NCI-H446 treated with DMSO at 0.1 percent for 48 hours (cell line): Measurements from ENCODE around the gene ZBTB20.

Source experiments
- DNase-seq: peaks from one replicate; lab custom pipeline; 2025; lab: John Stamatoyannopoulos, UW

Gene ZBTB20

DNA sequence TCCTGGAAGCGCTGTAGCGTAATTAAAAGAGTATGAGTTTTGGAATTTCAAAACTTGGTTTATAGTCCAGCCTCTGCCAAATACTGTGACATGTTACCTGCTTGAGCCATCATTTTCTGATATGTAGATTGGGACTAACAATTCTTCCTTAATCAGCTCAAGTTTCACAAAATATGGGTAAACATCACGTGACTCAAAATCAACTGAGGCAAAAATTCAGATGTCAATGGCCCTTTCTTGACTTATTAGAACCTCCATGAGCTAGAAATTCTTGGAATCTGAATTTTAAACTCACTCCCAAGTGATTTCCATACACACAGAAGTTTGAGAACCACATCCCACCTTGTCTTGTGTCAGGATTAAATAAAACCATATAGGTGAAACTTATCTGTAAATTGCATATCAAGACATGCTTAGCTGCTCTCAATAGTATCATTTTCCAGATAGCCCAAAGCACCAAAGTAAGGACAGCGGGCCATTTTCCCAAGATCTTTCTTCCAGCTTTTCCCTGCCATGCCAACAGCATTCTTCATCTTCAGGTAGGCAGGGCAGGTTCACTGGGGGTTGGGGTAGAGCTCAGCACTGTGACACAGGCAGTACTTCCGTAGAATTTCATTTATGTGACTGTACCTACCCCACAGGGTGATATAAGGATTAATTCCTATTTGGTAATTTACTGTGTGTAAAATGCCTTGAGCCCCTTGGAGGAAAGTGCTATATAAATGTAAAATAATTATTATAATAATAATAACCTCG lies 474.2 kb downstream of the ZBTB20 start:
- DNase-seq, result no peak

DNA sequence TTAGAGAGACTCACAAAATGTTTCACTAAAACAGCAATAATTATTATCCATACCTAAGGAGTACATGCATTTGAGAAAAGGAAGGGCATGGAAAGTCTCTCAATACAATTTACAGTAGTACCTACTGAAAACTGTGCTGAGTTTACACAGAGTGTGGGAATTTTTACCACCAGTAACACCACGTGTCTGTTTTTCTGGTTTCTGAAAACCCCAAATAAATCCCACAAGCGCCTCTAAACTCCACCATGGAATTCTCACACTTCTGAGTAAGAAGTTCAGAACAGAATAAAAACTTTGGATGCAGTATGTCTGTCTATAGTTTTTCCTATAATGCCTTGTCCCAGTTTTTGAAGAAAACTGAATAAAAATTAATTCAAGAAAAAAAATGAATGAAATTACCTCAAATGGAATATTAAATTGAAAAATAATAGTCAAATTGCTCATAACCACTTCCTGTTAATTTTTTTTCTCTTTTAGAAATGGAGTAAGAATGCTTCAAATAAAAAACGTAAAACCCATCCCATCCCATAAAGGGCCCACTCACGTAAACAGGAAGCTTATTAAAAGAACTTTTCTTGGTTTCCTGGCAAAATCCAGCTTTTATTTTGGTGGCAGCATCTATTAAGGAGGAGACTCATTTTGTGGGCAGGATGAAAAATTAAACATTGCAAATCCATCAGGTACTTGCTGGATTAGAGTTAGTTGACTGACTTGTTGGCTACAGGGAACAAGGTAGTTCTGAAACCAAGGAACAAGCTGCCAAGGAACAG lies 475.2 kb downstream of the ZBTB20 start:
- DNase-seq, result no peak

- DNase-seq, result no peak
Measured at GRCh38 chr3:114669614-114670013, 477.5 kb downstream of the ZBTB20 start.

GRCh38 chr3:114668099-114668498 lies 479.0 kb downstream of the ZBTB20 start:
- no peak for DNase-seq

GRCh38 chr3:114666623-114667022 lies 480.5 kb downstream of the ZBTB20 start:
- DNase-seq, result no peak

GRCh38 chr3:114664006-114664405 lies 483.1 kb downstream of the ZBTB20 start:
- DNase-seq, result no peak

- no peak for DNase-seq
Measured at GRCh38 chr3:114660808-114661207, 486.3 kb downstream of the ZBTB20 start.

- no peak for DNase-seq
Measured at GRCh38 chr3:114660124-114660523, 487.0 kb downstream of the ZBTB20 start.

DNA sequence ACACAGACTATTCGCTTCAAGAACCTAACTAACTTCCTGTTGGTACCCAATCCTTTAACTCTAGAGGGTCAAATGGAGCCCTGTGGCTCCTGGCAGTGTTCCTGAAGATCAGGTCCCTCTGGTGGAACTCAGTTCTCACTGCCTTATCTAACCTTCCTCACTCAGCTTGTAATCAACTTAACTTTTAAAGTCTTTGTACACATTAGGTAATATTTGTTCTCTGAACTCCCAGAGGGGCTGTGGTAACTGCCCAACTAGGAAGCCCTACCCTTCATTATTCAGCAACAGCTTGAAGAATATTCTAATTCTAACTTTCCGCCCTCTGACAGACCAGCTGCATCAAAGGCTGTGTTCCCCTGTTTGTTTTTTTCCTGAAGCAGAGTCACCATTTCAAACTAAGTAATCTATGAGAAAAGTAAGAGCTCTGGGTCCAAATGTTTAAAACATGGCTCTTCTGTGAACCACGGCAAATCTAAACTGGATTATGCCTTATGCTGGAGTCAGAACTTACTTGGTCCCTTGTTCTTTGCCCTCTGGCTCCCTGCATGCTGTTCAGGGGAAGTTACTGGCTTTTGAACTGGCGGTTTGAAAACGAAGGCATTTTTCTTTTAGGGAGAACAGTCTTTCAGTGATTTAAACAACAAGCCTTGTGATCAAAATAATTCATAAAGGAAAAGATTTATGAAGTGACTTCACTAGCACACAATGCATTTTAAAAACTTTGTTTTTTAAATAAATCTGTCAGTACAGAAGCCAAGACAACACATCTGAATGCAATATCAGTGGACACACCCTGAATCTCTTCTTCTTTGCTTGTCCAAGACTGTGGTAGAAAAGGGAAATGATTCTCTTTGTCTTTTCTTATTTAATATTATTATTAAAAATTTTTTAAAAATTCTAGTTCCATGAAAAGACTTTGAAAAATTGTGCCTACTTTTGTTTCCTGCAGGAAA lies 487.7 kb downstream of the ZBTB20 start:
- DNase-seq, result no peak

DNA sequence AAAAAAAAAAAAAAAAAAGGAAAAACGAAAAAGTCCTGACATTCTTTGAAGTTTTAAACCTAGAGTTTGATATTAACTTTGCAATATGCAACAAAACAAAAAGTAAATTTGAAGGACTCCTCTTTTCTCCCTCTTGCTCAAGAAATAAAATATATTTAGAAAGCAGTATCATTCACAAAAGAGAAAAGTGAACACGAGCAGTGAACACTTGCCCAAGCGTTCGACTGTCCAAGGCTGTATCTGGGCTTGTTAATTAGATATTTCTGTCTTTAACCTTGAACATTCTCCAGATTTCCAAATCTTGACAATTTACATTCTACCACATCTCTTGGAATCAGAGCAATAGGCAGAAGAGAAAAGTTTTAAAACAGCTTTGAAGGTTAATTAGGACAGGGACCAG lies 495.5 kb downstream of the ZBTB20 start:
- no peak for DNase-seq

DNA sequence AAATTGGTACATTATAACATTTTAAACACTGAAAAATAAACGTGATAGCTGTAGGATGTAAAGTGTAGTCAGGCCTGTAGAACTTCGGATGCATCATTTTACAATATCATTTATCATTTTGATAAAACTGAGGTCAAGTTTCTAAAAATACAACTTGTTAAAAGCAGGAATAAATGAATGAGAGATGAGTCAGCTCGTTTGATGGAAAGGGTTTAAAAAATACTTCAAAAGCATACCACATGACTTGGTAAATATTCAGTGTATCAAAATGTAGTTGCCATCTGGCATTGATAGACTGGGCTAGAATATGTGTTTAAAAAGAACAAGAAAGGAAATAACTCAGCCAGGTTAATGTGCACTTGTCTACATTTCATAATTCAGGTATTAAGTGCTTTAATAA lies 496.3 kb downstream of the ZBTB20 start:
- DNase-seq, result peak; percentile 63

GRCh38 chr3:114649331-114649730 lies 497.8 kb downstream of the ZBTB20 start:
- no peak for DNase-seq

DNA sequence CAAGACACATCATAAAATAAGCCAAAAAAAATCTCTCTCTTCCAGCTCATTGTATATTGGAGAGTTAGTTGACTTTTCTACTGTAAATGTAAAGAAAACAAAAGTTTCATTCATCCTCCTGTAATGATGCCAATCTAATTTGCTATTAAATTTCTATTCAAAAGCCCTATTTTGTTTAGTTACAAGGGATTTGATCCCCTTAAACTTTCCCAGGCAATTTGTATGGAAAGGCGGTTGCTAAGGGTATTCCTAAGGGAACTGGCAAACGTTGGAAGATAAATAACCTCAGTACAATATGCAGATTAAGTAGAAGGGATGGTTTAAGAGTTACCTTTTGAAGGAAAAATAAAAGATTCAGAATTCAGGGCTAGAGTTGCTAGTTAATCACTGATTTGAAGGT lies 500.6 kb downstream of the ZBTB20 start:
- no peak for DNase-seq

GRCh38 chr3:114645392-114645791 lies 501.7 kb downstream of the ZBTB20 start:
- DNase-seq, result no peak

DNA sequence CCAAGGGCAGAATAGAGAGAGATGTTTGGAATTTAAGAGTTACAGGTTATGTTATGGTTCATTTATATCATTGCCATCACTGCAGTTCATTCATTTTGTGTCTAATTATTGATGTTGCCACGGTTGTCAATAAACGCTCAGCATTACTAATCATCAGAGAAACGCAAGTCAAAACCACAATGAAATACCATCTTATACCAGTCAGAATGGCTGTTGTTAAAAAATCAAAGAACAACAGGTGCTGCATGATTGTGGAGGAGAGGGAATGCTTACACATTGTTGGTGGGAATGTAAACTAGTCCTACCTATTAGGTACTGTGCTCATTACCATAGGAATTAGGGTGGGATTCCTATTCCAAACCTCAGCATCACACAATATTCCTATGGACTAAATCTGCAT lies 502.7 kb downstream of the ZBTB20 start:
- no peak for DNase-seq

DNA sequence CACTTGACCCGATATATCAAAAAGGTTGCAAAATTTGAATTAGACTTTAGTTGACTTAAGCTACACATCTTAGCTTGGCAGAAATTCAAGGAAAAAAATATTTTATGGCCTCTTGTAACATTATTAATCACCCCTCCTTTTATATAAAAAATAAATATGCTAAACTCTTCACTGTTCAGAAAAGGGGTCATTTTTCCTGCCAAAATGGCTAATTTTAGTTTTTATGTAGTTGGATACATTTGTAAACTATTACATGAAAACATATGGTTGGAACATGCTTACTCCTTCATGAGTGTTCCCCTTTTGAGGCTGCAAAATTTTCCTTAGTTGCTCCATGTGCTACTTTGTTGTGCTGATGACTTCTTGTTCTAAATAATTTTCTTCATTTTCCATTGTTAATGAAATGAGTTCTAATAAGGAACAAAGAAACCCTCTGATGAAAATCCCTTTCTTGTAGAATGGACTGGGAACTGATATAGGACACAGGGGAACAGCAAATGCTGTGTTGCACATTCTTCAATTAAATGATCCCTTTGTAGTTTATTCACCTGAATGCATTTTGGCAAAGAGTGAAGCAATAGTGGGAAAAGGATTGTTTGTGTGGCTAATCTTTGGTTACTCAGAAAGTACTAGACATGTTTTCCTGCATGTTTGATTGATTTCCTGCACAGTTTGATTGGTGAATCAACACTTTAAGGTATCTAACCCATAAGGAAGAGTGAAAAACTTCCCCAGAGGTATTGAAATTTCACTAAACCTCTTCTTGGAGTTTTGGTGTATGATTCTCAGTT lies 503.9 kb downstream of the ZBTB20 start:
- DNase-seq, result no peak

DNA sequence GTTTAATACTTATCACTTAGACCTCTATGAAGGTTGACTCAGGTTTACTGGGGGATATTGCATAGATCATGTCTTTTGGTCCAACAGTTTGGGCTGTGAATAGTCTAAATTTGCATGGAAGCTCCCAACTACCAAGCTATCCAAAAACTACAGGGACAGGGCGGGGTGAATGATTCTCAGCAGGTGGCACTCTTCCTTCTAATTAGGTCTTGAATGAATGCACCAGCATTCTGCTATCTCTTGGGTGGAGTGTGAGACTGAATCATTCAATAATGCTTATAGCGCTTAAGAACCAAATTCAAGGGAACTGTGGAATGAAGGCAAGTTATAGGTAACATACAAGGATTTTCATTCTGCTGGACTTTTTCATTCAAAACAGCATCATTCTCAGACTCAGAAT lies 507.0 kb downstream of the ZBTB20 start:
- no peak for DNase-seq

GRCh38 chr3:114639171-114639570 lies 507.9 kb downstream of the ZBTB20 start:
- no peak for DNase-seq

- no peak for DNase-seq
Measured at GRCh38 chr3:114635878-114636277, 511.2 kb downstream of the ZBTB20 start.

GRCh38 chr3:114634635-114635034 lies 512.5 kb downstream of the ZBTB20 start:
- DNase-seq, result no peak

GRCh38 chr3:114632757-114633424 lies 514.2 kb downstream of the ZBTB20 start:
- no peak for DNase-seq
